Uterus (tissue), 4 donors: ENCODE results near the gene FARS2. TPM values are rescaled to one million over a fixed set of nuclear protein-coding genes. Genes with fewer than 3 reads are reported as not detected.

ENCODE experiments used
- DNase-seq, 2 donors: peaks; one replicate each; pipeline ENCODE4 v3.0.0-alpha.2; 2019 to 2020
- H3K27ac ChIP-seq, 2 donors: fragments of 200-600 bp; sonication (generic); 1 replicate in 1 of 2; 2 replicates in 1 of 2; pipeline ENCODE4 v1.5.1; 2016 to 2018
- H3K27me3 ChIP-seq, 2 donors: fragments of 200-600 bp; sonication (generic); one replicate each; pipeline ENCODE4 v1.5.1; 2018 to 2019; ENCODE audit warnings: control low read depth in 1 of 2
- H3K36me3 ChIP-seq, 2 donors: fragments of 200-600 bp; sonication (generic); one replicate each; pipeline ENCODE4 v1.5.1; 2019; ENCODE audit warnings: control low read depth in 1 of 2
- H3K4me1 ChIP-seq, 2 donors: fragments of 200-600 bp; sonication (generic); one replicate each; pipeline ENCODE4 v1.5.1; 2018 to 2019; ENCODE audit warnings: control low read depth in 1 of 2
- H3K4me3 ChIP-seq, 2 donors: fragments of 200-600 bp; sonication (generic); 1 replicate in 1 of 2; 2 replicates in 1 of 2; pipeline ENCODE4 v1.5.1; 2018 to 2019; ENCODE audit warnings: mild to moderate bottlenecking in 1 of 2
- H3K9me3 ChIP-seq, 2 donors: fragments of 200-600 bp; sonication (generic); one replicate each; pipeline ENCODE4 v1.5.1; 2019; ENCODE audit warnings: control low read depth in 1 of 2
- CTCF ChIP-seq, 4 experiments: fragments of 200-600 bp in 2 of 4; fragments of 450-650 bp in 2 of 4; sonication (generic) in 2 of 4; IDR thresholded peaks; one replicate each; pipeline ENCODE4 v1.5.1; 2016 to 2019; ENCODE audit warnings: antibody characterized with exemption in 4 of 4, mild to moderate bottlenecking in 2 of 4, moderate library complexity in 1 of 4
- POLR2A ChIP-seq, 2 donors: fragments of 450-650 bp; IDR thresholded peaks; one replicate each; pipeline ENCODE4 v1.6.1; 2016; ENCODE audit warnings: antibody characterized with exemption in 2 of 2, mild to moderate bottlenecking in 1 of 2, moderate library complexity in 1 of 2
- intact Hi-C: fragments of 100-400 bp; cut with DNase I; formaldehyde crosslinking; loops from one replicate; pipeline ENCODE4 v1.15.1; 2023; ENCODE audit warnings: low total_unique reads
- total RNA-seq, 4 donors: library from RNA; depleted of rRNA in 3 of 4; stranded (reverse); fragments of >200 nt in 3 of 4; gene quantifications; one replicate each; pipeline versions ENCODE4 v1.1.0 to v1.2.4, GENCODE V29; 2014 to 2023
- donor health status: DM: yes; HTN: yes; CAD: no.

Gene FARS2
- total RNA-seq, 4 donors from 2014 or later = 14.4 to 32.5 (median 25.6) TPM

GRCh38 chr6:5325173-5325572, 63.9 kb downstream of the FARS2 start:
- intact Hi-C loops = no loop called here

DNA sequence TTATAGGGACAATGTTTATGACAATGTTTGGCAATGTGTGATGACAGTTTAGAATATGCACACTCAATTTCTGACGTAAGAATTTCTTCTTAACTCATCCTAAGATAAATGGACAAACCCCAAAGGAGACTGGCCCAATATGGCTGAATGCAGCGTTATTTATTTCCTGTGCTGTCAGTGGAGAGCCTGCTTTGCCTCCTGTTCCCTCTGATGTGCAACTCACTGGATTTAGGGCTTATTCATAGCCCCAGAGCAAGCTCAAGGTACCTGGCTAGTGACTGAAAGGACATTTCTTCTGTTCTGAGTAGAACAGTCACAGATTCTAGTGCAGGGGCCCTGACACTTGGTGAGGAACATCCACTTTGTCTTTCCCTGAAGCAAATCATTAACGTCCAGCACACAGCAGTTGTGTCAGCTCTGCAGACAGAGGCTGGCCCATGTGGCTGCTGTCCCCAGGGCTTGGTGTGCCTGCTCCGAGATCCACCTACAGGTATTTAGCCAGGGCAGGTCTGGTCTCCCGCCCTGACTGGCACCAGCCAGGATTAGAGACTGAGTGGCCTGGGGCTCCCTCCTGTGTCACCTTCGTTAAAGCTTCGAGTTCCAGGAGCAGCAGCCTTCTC, 64.8 kb downstream of the FARS2 start:
- no peaks in the 10 kb centered on the region for H3K36me3 ChIP-seq
- no peak for DNase-seq
- intact Hi-C loops = no loop called here
- TF ChIP-seq POLR2A (IDR thresholded peaks at IDR 0.05) = no peak
- TF ChIP-seq CTCF (IDR thresholded peaks at IDR 0.05) = no peak
- H3K4me3 ChIP-seq = no peak overlapping the region
- no peaks in the 10 kb centered on the region for H3K4me1 ChIP-seq
- H3K27me3 ChIP-seq = no peaks in the 10 kb centered on the region
- no peak overlapping the region for H3K27ac ChIP-seq
- H3K9me3 ChIP-seq = peaks cover 0 to 5% of the 10 kb centered on the region in 2 donors

More at GRCh38 chr6:5325173-5325572, 63.9 kb downstream of the FARS2 start:
- peaks cover 0 to 5% of the 10 kb centered on the region in 2 donors for H3K9me3 ChIP-seq
- no peak overlapping the region for H3K27ac ChIP-seq
- H3K27me3 ChIP-seq = no peaks in the 10 kb centered on the region
- TF ChIP-seq POLR2A (IDR thresholded peaks at IDR 0.05) (no peak), CTCF (IDR thresholded peaks at IDR 0.05) (no peak)
- no peaks in the 10 kb centered on the region for H3K4me1 ChIP-seq
- H3K36me3 ChIP-seq = no peaks in the 10 kb centered on the region
- DNase-seq = no peak
- no peak overlapping the region for H3K4me3 ChIP-seq

- intact Hi-C loops = no loop called here
- no peaks in the 10 kb centered on the region for H3K4me1 ChIP-seq
- H3K4me3 ChIP-seq = no peak overlapping the region
- peaks cover 0 to 3% of the 10 kb centered on the region in 2 donors for H3K9me3 ChIP-seq
- H3K27ac ChIP-seq = no peak overlapping the region
- no peak for DNase-seq
- no peaks in the 10 kb centered on the region for H3K36me3 ChIP-seq
- no peaks in the 10 kb centered on the region for H3K27me3 ChIP-seq
- TF ChIP-seq CTCF (IDR thresholded peaks at IDR 0.05) = no peak
- no peak for TF ChIP-seq POLR2A (IDR thresholded peaks at IDR 0.05)
These were observed 67.5 kb downstream of the FARS2 start for GRCh38 chr6:5328800-5329199.

- Histone ChIP-seq H3K27ac (no peak overlapping the region), H3K4me3 (no peak overlapping the region), H3K9me3 (no peaks in the 10 kb centered on the region), H3K36me3 (no peaks in the 10 kb centered on the region), H3K4me1 (no peaks in the 10 kb centered on the region), H3K27me3 (no peaks in the 10 kb centered on the region)
- no peak for TF ChIP-seq CTCF (IDR thresholded peaks at IDR 0.05)
- TF ChIP-seq POLR2A (IDR thresholded peaks at IDR 0.05) = no peak
- DNase-seq = no peak
- intact Hi-C loops = no loop called here
These were observed 70.6 kb downstream of the FARS2 start for GRCh38 chr6:5331845-5332442.

GRCh38 chr6:5333658-5334057, 72.3 kb downstream of the FARS2 start:
- H3K4me1 ChIP-seq = no peaks in the 10 kb centered on the region
- intact Hi-C loops = no loop called here
- no peaks in the 10 kb centered on the region for H3K36me3 ChIP-seq
- no peak for DNase-seq
- TF ChIP-seq CTCF (IDR thresholded peaks at IDR 0.05) (no peak), POLR2A (IDR thresholded peaks at IDR 0.05) (no peak)
- H3K27ac ChIP-seq = no peak overlapping the region
- no peaks in the 10 kb centered on the region for H3K9me3 ChIP-seq
- no peaks in the 10 kb centered on the region for H3K27me3 ChIP-seq
- H3K4me3 ChIP-seq = no peak overlapping the region
